Osteocyte (in vitro differentiated cells): Measurements from ENCODE around the gene SERINC5. TPM values are rescaled to one million over a fixed set of nuclear protein-coding genes. Genes with fewer than 3 reads are reported as not detected.
"Not testable (repeated sequence)": the region's sequence is repeated elsewhere in the genome, so short reads cannot be mapped to it uniquely, and the experiment has no call there.

Source experiments
- DNase-seq: peaks from one replicate; pipeline ENCODE4 v3.0.0; 2021; ENCODE audit warnings: mixed read lengths; ENCODE audit not compliant: unreplicated experiment; ENCODE audit errors: extremely low spot score
- H3K27ac Mint-ChIP-seq: one replicate; pipeline ENCODE4 v1.8.0; 2021; ENCODE audit warnings: mild to moderate bottlenecking, mixed read lengths; ENCODE audit not compliant: unreplicated experiment
- H3K27me3 Mint-ChIP-seq: one replicate; pipeline ENCODE4 v1.8.0; 2021; ENCODE audit warnings: mixed read lengths; ENCODE audit not compliant: unreplicated experiment
- H3K36me3 Mint-ChIP-seq: one replicate; pipeline ENCODE4 v1.8.0; 2021; ENCODE audit warnings: mixed read lengths; ENCODE audit not compliant: unreplicated experiment
- H3K4me1 Mint-ChIP-seq: one replicate; pipeline ENCODE4 v1.8.0; 2021; ENCODE audit warnings: mixed read lengths; ENCODE audit not compliant: unreplicated experiment
- H3K4me3 Mint-ChIP-seq: one replicate; pipeline ENCODE4 v1.8.0; 2021; ENCODE audit warnings: mild to moderate bottlenecking, moderate library complexity, mixed read lengths; ENCODE audit not compliant: unreplicated experiment
- H3K9me3 Mint-ChIP-seq: one replicate; pipeline ENCODE4 v1.8.0; 2021; ENCODE audit warnings: mixed read lengths; ENCODE audit not compliant: unreplicated experiment
- CTCF ChIP-seq: fragments of 200-600 bp; sonication (generic); IDR thresholded peaks from 2 replicates; pipeline ENCODE4 v1.5.0; 2021; ENCODE audit warnings: antibody characterized with exemption, mild to moderate bottlenecking, moderate library complexity
- long read RNA-seq: library from polyadenylated mRNA; unstranded; transcript quantifications from one replicate; pipeline ENCODE4 v2.0.0, GENCODE V29; 2021
- total RNA-seq: library from RNA; stranded (reverse); gene quantifications from 2 replicates; pipeline ENCODE4 v1.2.1, GENCODE V29; 2021

The SERINC5 gene
- total RNA-seq: 40.6 and 43.2 TPM in 2 replicates
- long read RNA-seq, full-length matches to known transcripts: 27 of 64 reads
- long read RNA-seq, partial matches to known transcripts: 14 of 64 reads
- long read RNA-seq, other reads (novel, unspliced or antisense): 23 of 64 reads

GRCh38 chr5:80255811-80256712 lies at the start of gene SERINC5:
TSS of gene SERINC5 (minus strand) at chr5:80256048. CDS start at chr5:80255922, 126 bp downstream.
- TF ChIP-seq CTCF: no peak
- Mint-ChIP-seq H3K27me3 (no peaks in the 10 kb centered on the region), H3K4me1 (peaks cover 38% of the 10 kb centered on the region), H3K27ac (peak within 1 kb of the TSS; percentile 96), H3K36me3 (no peaks in the 10 kb centered on the region), H3K4me3 (peak within 1 kb of the TSS; percentile 94), H3K9me3 (no peaks in the 10 kb centered on the region)
- peak; percentile 94 for DNase-seq

- H3K36me3 Mint-ChIP-seq: no peaks in the 10 kb centered on the region
- no peaks in the 10 kb centered on the region for H3K4me1 Mint-ChIP-seq
- peak; percentile 74 for DNase-seq
- TF ChIP-seq CTCF: no peak
- H3K27me3 Mint-ChIP-seq: peaks cover 3% of the 10 kb centered on the region
- H3K9me3 Mint-ChIP-seq: no peaks in the 10 kb centered on the region
- no peak overlapping the region for H3K27ac Mint-ChIP-seq
- no peak overlapping the region for H3K4me3 Mint-ChIP-seq
Measured at GRCh38 chr5:80302636-80303035, 46.8 kb upstream of the SERINC5 start.

DNA sequence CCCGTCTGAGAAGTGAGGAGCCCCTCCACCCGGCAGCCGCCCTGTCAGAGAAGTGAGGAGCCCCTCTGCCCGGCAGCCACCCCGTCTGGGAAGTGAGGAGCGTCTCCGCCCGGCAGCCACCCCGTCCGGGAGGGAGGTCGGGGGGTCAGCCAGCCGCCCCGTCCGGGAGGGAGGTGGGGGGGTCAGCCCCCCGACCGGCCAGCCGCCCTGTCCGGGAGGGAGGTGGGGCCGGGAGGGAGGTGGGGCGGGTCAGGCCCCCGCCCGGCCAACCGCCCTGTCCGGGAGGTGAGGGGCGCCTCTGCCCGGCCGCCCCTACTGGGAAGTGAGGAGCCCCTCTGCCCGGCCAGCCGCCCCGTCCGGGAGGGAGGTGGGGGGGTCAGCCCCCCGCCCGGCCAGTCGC lies 45.5 kb upstream of the SERINC5 start:
- not testable (repeated sequence) for H3K4me1 Mint-ChIP-seq, H3K27me3 Mint-ChIP-seq, H3K27ac Mint-ChIP-seq, H3K9me3 Mint-ChIP-seq, H3K4me3 Mint-ChIP-seq, H3K36me3 Mint-ChIP-seq
- DNase-seq: peak; percentile 67

DNA sequence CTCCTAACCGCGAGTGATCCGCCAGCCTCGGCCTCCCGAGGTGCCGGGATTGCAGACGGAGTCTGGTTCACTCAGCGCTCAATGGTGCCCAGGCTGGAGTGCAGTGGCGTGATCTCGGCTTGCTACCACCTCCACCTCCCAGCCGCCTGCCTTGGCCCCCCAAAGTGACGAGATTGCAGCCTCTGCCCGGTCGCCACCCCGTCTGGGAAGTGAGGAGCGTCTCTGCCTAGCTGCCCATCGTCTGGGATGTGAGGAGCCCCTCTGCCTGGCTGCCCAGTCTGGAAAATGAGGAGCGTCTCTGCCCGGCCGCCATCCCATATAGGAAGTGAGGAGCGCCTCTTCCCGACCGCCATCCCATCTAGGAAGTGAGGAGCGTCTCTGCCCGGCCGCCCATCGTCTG lies 44.9 kb upstream of the SERINC5 start:
- DNase-seq: peak; percentile 38
- H3K4me3 Mint-ChIP-seq, H3K27me3 Mint-ChIP-seq, H3K9me3 Mint-ChIP-seq, H3K36me3 Mint-ChIP-seq, H3K4me1 Mint-ChIP-seq, H3K27ac Mint-ChIP-seq: not testable (repeated sequence)

- Mint-ChIP-seq H3K27ac (no peak overlapping the region), H3K27me3 (peaks cover 6% of the 10 kb centered on the region), H3K4me1 (no peaks in the 10 kb centered on the region), H3K36me3 (no peaks in the 10 kb centered on the region), H3K4me3 (no peak overlapping the region), H3K9me3 (no peaks in the 10 kb centered on the region)
- DNase-seq: peak; percentile 75
- no peak for TF ChIP-seq CTCF
Measured at GRCh38 chr5:80300125-80300524, 44.3 kb upstream of the SERINC5 start.

DNA sequence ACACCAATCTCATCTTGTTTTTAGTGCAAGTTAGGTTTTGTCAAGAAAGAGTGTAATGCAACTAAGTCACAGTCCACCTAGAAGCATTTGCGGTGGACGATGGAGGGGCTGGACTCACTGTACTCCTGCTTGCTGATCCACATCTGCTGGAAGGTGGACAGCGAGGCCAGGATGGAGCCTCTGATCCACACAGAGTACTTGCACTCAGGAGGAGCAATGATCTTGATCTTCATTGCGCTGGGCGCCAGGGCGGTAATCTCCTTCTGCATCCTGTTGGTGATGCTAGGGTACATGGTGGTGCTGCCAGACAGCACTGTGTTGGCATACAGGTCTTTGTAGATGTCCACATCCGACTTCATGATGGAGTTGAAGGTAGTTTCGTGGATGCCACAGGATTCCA lies 43.8 kb upstream of the SERINC5 start:
- Mint-ChIP-seq H3K4me3 (no peak overlapping the region), H3K9me3 (no peaks in the 10 kb centered on the region), H3K27ac (no peak overlapping the region), H3K36me3 (no peaks in the 10 kb centered on the region), H3K4me1 (no peaks in the 10 kb centered on the region), H3K27me3 (peaks cover 6% of the 10 kb centered on the region)
- no peak for TF ChIP-seq CTCF
- DNase-seq: peak; percentile 63
